MCF 10A (cell line): Measurements from ENCODE around the gene PPT2. TPM values are rescaled to one million over a fixed set of nuclear protein-coding genes. Genes with fewer than 3 reads are reported as not detected.

Source experiments
- BruUV-seq: library from RNA; stranded (reverse); fragments of 400-500 nt; replicated peaks from 2 replicates; lab custom pipeline; 2021; lab: Mats Ljungman, UMichigan
- CTCF ChIA-PET: fragments of 300-600 bp; sonication (Branson Sonifier 250); formaldehyde crosslinking; extraction: SDS; loops from one replicate; lab custom pipeline; 2021; ENCODE audit warnings: antibody characterized with exemption, inconsistent platforms; lab: Yijun Ruan, JAX
- POLR2A ChIA-PET: fragments of 300-600, 350-650 bp; sonication (Branson Sonifier 250); formaldehyde crosslinking; extraction: SDS; loops from one replicate; lab custom pipeline; 2020; ENCODE audit warnings: antibody characterized with exemption, inconsistent platforms; lab: Yijun Ruan, JAX
- DNase-seq: peaks from one replicate; pipeline ENCODE4 v3.0.0-alpha.2; 2018; ENCODE audit not compliant: unreplicated experiment
- H3K27ac Mint-ChIP-seq: one replicate; pipeline ENCODE4 v1.8.0; 2022; ENCODE audit warnings: mild to moderate bottlenecking, low read depth, mixed read lengths; ENCODE audit not compliant: unreplicated experiment
- H3K27me3 Mint-ChIP-seq: one replicate; pipeline ENCODE4 v1.8.0; 2022; ENCODE audit warnings: mixed read lengths; ENCODE audit not compliant: insufficient read depth, unreplicated experiment
- H3K36me3 Mint-ChIP-seq: one replicate; pipeline ENCODE4 v1.8.0; 2022; ENCODE audit warnings: mild to moderate bottlenecking, moderate library complexity, mixed read lengths; ENCODE audit not compliant: insufficient read depth, unreplicated experiment
- H3K4me1 Mint-ChIP-seq: one replicate; pipeline ENCODE4 v1.8.0; 2022; ENCODE audit warnings: mixed read lengths; ENCODE audit not compliant: insufficient read depth, unreplicated experiment
- H3K4me3 Mint-ChIP-seq: one replicate; pipeline ENCODE4 v1.8.0; 2022; ENCODE audit warnings: mild to moderate bottlenecking, moderate library complexity, mixed read lengths; ENCODE audit not compliant: unreplicated experiment
- H3K9me3 Mint-ChIP-seq: one replicate; pipeline ENCODE4 v1.8.0; 2022; ENCODE audit warnings: mixed read lengths; ENCODE audit not compliant: unreplicated experiment
- CTCF ChIP-seq: fragments of 200-600 bp; IDR thresholded peaks from one replicate; pipeline ENCODE4 v1.8.0; 2022; ENCODE audit warnings: antibody characterized with exemption, mild to moderate bottlenecking; ENCODE audit not compliant: unreplicated experiment
- intact Hi-C: fragments of 100-400 bp; cut with micrococcal nuclease; formaldehyde crosslinking; loops from 2 replicates; pipeline ENCODE4 v1.14.1; 2022
- total RNA-seq: library from RNA; stranded (reverse); gene quantifications from 2 replicates; pipeline ENCODE4 v1.2.3, GENCODE V29; 2022

Gene PPT2
- total RNA-seq, 1 experiment from 2014 or later: 3.7 TPM

- no peak for DNase-seq
- Mint-ChIP-seq H3K4me1 (peaks cover 15% of the 10 kb centered on the region), H3K9me3 (no peaks in the 10 kb centered on the region), H3K36me3 (no peaks in the 10 kb centered on the region), H3K4me3 (no peak overlapping the region), H3K27ac (no peak overlapping the region), H3K27me3 (no peaks in the 10 kb centered on the region)
- intact Hi-C loops: no loop called here
- POLR2A ChIA-PET: interaction anchor here (0.6 to 0.7 kb wide), 3 partner anchors 37 to 531 kb away, joined by 3 to 4 read pairs (median 3); partner anchors contain the start of gene NEU1
- no peak for TF ChIP-seq CTCF
- no TSS peak for BruUV-seq
- CTCF ChIA-PET: interaction anchor here (2.2 kb wide), 1 partner anchor 29 kb away, joined by 6 read pairs; no protein-coding TSS in a partner anchor
Observed at GRCh38 chr6:32147401-32148132, 6.4 kb upstream of the PPT2 start.

- intact Hi-C loops: no loop called here
- DNase-seq: no peak
- Mint-ChIP-seq H3K9me3 (no peaks in the 10 kb centered on the region), H3K4me1 (peaks cover 15% of the 10 kb centered on the region), H3K4me3 (no peak overlapping the region), H3K36me3 (no peaks in the 10 kb centered on the region), H3K27me3 (no peaks in the 10 kb centered on the region), H3K27ac (no peak overlapping the region)
- BruUV-seq: no TSS peak
- TF ChIP-seq CTCF: no peak
- ChIA-PET POLR2A (interaction anchor here (0.6 to 0.7 kb wide), 3 partner anchors 38 to 532 kb away, joined by 3 to 4 read pairs (median 3); partner anchors contain the start of gene NEU1), CTCF (interaction anchor here (2.2 kb wide), 1 partner anchor 30 kb away, joined by 6 read pairs; no protein-coding TSS in a partner anchor)
Observed at GRCh38 chr6:32148289-32149091, 5.5 kb upstream of the PPT2 start.

DNA sequence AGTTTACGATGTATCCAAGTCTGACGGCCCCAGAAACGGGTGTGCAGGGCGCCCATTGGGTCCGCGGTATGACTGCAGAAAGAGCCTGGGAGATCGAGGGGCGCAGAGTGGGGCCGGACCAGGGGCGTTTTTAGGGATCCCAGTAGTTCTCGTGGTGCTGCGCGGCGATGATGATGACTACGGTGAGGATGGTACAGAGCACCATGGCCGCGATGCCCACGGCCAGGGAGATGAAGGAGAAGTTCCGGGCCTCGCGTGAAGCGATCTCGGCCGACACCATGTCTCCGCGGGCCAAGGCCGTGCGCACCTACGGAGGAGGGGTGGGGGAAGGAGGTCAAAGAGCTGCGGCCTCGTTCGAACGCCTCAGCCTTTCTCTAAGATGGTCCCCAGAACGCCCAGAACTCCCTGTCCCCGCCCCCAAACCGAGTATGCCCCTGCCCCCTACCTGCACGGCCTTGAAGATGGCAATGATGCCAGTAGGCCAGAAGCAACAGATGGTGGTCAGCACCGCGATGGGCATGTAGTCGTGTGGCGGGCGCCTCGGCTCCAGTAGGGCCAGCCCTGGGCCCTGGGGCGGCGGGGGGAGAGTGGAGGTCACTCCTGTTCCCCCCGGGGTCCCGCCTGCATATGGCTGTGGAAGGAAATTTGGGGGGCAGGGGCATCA lies 4.7 kb upstream of the PPT2 start:
- TF ChIP-seq CTCF: no peak
- H3K36me3 Mint-ChIP-seq: peaks cover 3% of the 10 kb centered on the region
- H3K27ac Mint-ChIP-seq: no peak overlapping the region
- DNase-seq: no peak
- CTCF ChIA-PET: interaction anchor here (0.6 kb wide), 1 partner anchor 355 kb away, joined by 4 read pairs; no protein-coding TSS in a partner anchor
- intact Hi-C loops: no loop called here
- POLR2A ChIA-PET: no interaction called here
- peaks cover 15% of the 10 kb centered on the region for H3K4me1 Mint-ChIP-seq
- BruUV-seq: no TSS peak
- H3K27me3 Mint-ChIP-seq: no peaks in the 10 kb centered on the region
- H3K4me3 Mint-ChIP-seq: no peak overlapping the region
- no peaks in the 10 kb centered on the region for H3K9me3 Mint-ChIP-seq
